Retinal pigment epithelial cell (primary cell): ENCODE data around the gene CHORDC1.
"Not testable (repeated sequence)": the region's sequence is repeated elsewhere in the genome, so short reads cannot be mapped to it uniquely, and the experiment has no call there.

Experiments
- DNase-seq: peaks from one replicate; pipeline ENCODE4 v3.0.0-alpha.2; 2010; ENCODE audit warnings: low read depth
- H3K4me3 ChIP-seq: 2 replicates; pipeline ENCODE4 v1.5.1; 2011; ENCODE audit warnings: mild to moderate bottlenecking, low read length, control low read depth, moderate library complexity
- CTCF ChIP-seq: conservative IDR thresholded peaks from 2 replicates; pipeline ENCODE4 v1.5.1; 2011; ENCODE audit warnings: low read depth, low read length, control low read depth, inconsistent platforms

The CHORDC1 gene

DNA sequence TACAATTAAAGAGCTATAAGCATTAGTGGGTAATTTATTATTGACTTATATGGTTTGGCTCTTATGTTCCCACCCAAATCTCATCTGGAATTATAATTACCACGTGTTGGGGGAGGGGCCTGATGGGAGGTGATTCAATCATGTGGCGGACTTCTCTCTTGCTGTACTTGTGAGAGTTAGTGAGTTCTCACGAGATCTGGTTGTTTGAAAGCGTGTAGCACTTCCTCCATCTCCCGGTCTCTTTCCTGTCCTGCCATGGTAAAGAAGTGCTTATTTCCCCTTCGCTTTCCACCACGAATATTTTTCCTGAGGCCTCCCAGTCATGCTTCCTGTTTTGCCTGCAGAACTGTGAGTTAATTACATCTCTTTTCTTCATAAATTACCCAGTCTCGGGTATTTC, 28.1 kb upstream of the CHORDC1 start:
- no peak overlapping the region for H3K4me3 ChIP-seq
- no peak for TF ChIP-seq CTCF
- DNase-seq = no peak

DNA sequence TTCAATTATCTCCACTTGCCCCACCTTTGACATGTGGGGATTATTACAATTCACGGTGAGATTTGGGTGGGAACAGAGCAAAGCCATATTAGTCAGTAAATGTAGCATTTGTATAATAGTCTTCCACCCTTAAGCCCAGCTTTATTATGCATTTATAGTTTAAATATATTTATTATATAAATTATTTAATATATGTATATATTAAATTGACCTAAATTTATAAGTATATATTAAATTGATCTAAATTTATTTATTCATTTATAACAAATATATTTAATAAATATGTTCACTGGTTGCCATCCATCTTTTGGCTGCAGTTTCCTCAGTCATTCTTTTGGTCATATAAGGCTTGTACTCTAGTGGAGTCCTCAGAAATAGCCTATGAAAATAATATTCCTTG, 23.6 kb upstream of the CHORDC1 start:
- no peak for DNase-seq
- no peak for TF ChIP-seq CTCF
- no peak overlapping the region for H3K4me3 ChIP-seq

DNA sequence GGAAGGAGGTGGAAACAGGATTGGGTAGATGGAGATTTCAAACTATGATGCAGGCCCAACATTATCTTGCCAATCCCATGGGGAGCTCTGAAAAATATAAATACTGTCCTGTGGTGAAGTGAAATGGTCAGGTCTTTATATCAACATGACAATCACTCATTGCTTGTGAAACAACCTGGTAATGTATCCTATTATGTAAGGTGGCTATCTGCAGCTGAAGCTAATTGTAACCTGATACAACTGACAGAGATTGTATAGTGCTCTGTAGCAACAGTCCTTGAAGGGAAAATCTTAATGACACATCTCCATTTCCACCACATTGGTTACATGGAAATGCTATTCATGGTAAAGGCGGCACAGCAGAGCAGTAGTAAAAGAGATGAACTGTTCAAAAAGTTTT, 20.7 kb upstream of the CHORDC1 start:
- TF ChIP-seq CTCF = no peak
- no peak for DNase-seq
- no peak overlapping the region for H3K4me3 ChIP-seq

GRCh38 chr11:90242894-90243416, 20.1 kb upstream of the CHORDC1 start:
- no peak for TF ChIP-seq CTCF
- no peak for DNase-seq
- no peak overlapping the region for H3K4me3 ChIP-seq

GRCh38 chr11:90241414-90241813, 18.6 kb upstream of the CHORDC1 start:
- DNase-seq = no peak
- no peak for TF ChIP-seq CTCF
- no peak overlapping the region for H3K4me3 ChIP-seq

GRCh38 chr11:90239967-90240636, 17.3 kb upstream of the CHORDC1 start:
- not testable (repeated sequence) for H3K4me3 ChIP-seq, DNase-seq

- DNase-seq = no peak
- no peak for TF ChIP-seq CTCF
- H3K4me3 ChIP-seq = no peak overlapping the region
Observed at GRCh38 chr11:90237004-90237403, 14.2 kb upstream of the CHORDC1 start.
